Colonic mucosa (tissue), 4 donors: ENCODE data around the gene CNOT4. TPM values are rescaled to one million over a fixed set of nuclear protein-coding genes. Genes with fewer than 3 reads are reported as not detected.

Experiments
- DNase-seq: peaks from one replicate; pipeline ENCODE4 v3.0.0-alpha.2; 2020
- H3K27ac ChIP-seq: fragments of 200-600 bp; one replicate; pipeline ENCODE4 v1.8.0; 2021
- H3K27me3 ChIP-seq: fragments of 200-600 bp; one replicate; pipeline ENCODE4 v1.8.0; 2021
- H3K36me3 ChIP-seq: fragments of 200-600 bp; one replicate; pipeline ENCODE4 v1.8.0; 2021
- H3K4me1 ChIP-seq: fragments of 200-600 bp; one replicate; pipeline ENCODE4 v1.8.0; 2021; ENCODE audit warnings: mild to moderate bottlenecking
- H3K4me3 ChIP-seq: fragments of 200-600 bp; one replicate; pipeline ENCODE4 v1.8.0; 2021
- H3K9ac ChIP-seq, 2 donors: one replicate each; pipeline ENCODE4 v1.7.0; 2013; ENCODE audit warnings: control low read depth in 2 of 2, low read depth in 2 of 2, low read length in 2 of 2
- H3K9me3 ChIP-seq: fragments of 200-600 bp; one replicate; pipeline ENCODE4 v1.8.0; 2021
- CTCF ChIP-seq: fragments of 200-600 bp; IDR thresholded peaks from one replicate; pipeline ENCODE4 v1.8.0; 2022; ENCODE audit warnings: antibody characterized with exemption, mild to moderate bottlenecking
- intact Hi-C: fragments of 100-400 bp; cut with DNase I; formaldehyde crosslinking; loops from one replicate; pipeline ENCODE4 v1.14.1; 2022
- total RNA-seq, 2 donors: library from RNA; stranded (reverse); fragmentation: NEBNext Ultra II Directional in 1 of 2; extraction: Animal tissue kit (Norgen Biotek cat#: 25700) in 1 of 2; gene quantifications; one replicate each; pipeline ENCODE4 v1.2.1, GENCODE V29; 2021
- donor health status: healthy.
- donor health status: DM: no; HTN: no; CAD: no.
- donor health status: DM: no; HTN: no; CAD: no.

CNOT4 gene
- 10 to 100 TPM; 14.7 to 20.9 TPM for total RNA-seq

- no peak for TF ChIP-seq CTCF
- H3K4me3 ChIP-seq = peak within 1 kb of the TSS; percentile 76
- H3K36me3 ChIP-seq = no peaks in the 10 kb centered on the region
- H3K9me3 ChIP-seq = no peaks in the 10 kb centered on the region
- H3K27me3 ChIP-seq = no peaks in the 10 kb centered on the region
- peak within 1 kb of the TSS; percentile 77 to 94 for H3K9ac ChIP-seq
- H3K4me1 ChIP-seq = no peaks in the 10 kb centered on the region
- H3K27ac ChIP-seq = peak within 1 kb of the TSS; percentile 89
- peak; percentile 97 for DNase-seq
- intact Hi-C loops = loop anchor here (5.0 kb wide), 1 partner anchor 47 kb away; the partner anchor contains the start of gene NUP205
Measured at GRCh38 chr7:135509839-135510591, at the start of gene CNOT4. TSS of gene CNOT4 (minus strand) at chr7:135510102. CDS start at chr7:135438331, 71,771 bp downstream.

- H3K4me1 ChIP-seq = no peaks in the 10 kb centered on the region
- H3K4me3 ChIP-seq = peak overlapping the region; percentile 77
- H3K9me3 ChIP-seq = no peaks in the 10 kb centered on the region
- no peak overlapping the region for H3K9ac ChIP-seq
- no peaks in the 10 kb centered on the region for H3K27me3 ChIP-seq
- no peak for DNase-seq
- TF ChIP-seq CTCF = no peak
- H3K27ac ChIP-seq = peak overlapping the region; percentile 67
- no peaks in the 10 kb centered on the region for H3K36me3 ChIP-seq
- intact Hi-C loops = loop anchor here (5.0 kb wide), 2 partner anchors 52 to 277 kb away; no protein-coding TSS in a partner anchor
Measured at GRCh38 chr7:135558881-135559280, 49.0 kb upstream of the CNOT4 start.

GRCh38 chr7:135558337-135558767, 48.5 kb upstream of the CNOT4 start:
- peak; percentile 76 for DNase-seq
- Histone ChIP-seq H3K4me3 (peak overlapping the region; percentile 77), H3K9me3 (no peaks in the 10 kb centered on the region), H3K36me3 (no peaks in the 10 kb centered on the region), H3K9ac (peak overlapping the region; percentile 92 to 96), H3K27me3 (no peaks in the 10 kb centered on the region), H3K4me1 (no peaks in the 10 kb centered on the region), H3K27ac (peak overlapping the region; percentile 67)
- intact Hi-C loops = loop anchor here (5.0 kb wide), 2 partner anchors 51 to 276 kb away; no protein-coding TSS in a partner anchor
- TF ChIP-seq CTCF = peak; percentile 30

GRCh38 chr7:135557455-135558336, 47.8 kb upstream of the CNOT4 start, which contains the start of gene NUP205:
TSS of gene NUP205 (plus strand) at chr7:135557917. CDS start at chr7:135557945, 28 bp downstream.
- DNase-seq = peak; percentile 77
- Histone ChIP-seq H3K9me3 (no peaks in the 10 kb centered on the region), H3K4me3 (peak within 1 kb of the TSS; percentile 77), H3K4me1 (no peaks in the 10 kb centered on the region), H3K27ac (peak within 1 kb of the TSS; percentile 67), H3K9ac (peak within 1 kb of the TSS; percentile 92 to 96), H3K27me3 (no peaks in the 10 kb centered on the region), H3K36me3 (no peaks in the 10 kb centered on the region)
- intact Hi-C loops = loop anchor here (5.0 kb wide), 2 partner anchors 50 to 275 kb away; no protein-coding TSS in a partner anchor
- no peak for TF ChIP-seq CTCF

GRCh38 chr7:135553346-135553745, 43.4 kb upstream of the CNOT4 start:
- H3K27ac ChIP-seq = no peak overlapping the region
- intact Hi-C loops = no loop called here
- TF ChIP-seq CTCF = no peak

More at GRCh38 chr7:135553346-135553745, 43.4 kb upstream of the CNOT4 start:
- Histone ChIP-seq H3K4me3 (no peak overlapping the region), H3K27me3 (no peaks in the 10 kb centered on the region), H3K9ac (no peak overlapping the region), H3K4me1 (no peaks in the 10 kb centered on the region), H3K36me3 (no peaks in the 10 kb centered on the region), H3K9me3 (no peaks in the 10 kb centered on the region)
- DNase-seq = no peak
